Activated CD8-positive, alpha-beta memory T cell treated with anti-CD3 and anti-CD28 coated beads for 48 hours (primary cell): Measurements from ENCODE around the gene FOXP1.

Experiments used
- DNase-seq, 3 experiments: peaks; one replicate each; pipeline ENCODE4 v3.0.0-alpha.2; 2020; ENCODE audit warnings: low read depth in 2 of 3, low spot score in 2 of 3

Gene FOXP1

DNA sequence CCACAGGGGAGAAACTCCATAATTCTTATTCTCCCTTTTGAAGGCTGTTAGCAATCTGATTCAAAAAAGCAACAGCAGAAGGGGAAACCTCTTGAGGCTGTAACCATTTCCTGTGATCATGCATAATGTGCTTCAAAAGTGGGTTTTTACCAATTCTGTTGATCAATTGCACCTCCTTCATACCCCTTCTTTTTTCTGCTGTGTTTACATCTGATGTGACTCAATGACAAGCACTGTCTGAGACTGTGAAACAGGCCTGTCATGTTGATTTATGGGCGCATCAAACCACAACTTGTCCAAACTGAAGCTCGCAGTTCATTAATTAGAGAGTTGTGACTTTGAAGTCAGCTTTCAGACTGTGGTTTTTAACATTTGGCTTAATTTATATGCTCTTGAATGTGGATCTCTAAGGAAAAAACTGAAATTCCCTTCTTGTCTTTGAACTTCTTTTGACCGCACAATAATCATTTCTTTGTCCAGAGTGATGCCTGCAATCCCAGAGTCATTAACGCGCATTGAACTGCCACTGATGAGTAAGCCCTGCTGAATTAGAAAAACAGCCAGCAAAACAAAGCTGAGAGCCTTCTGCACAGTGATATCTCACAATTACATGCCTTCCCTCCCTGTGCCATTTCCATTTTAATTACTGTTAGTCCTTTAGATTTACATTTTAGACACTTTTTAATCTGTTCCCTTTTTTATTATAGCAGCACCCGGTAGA lies 532.8 kb downstream of the FOXP1 start:
- no peak for DNase-seq

DNA sequence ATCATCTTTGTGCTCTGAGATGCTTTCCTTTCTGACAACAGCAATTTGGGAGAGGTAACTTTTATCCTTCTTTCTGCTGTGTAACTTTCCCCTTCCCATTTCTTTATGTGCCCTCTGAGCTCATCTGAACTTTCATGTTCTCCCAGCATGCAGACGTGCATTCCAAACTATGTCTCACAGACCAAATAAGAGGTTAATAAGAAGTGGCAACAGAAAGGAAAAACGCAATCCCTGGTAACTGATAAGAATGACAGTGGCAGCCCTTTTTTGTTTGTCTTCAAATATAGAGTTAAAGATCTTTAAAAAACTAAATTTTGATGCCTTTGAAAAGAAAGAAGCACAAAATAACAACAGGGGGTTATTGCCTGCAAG lies 533.4 kb downstream of the FOXP1 start:
- DNase-seq: no peak

DNA sequence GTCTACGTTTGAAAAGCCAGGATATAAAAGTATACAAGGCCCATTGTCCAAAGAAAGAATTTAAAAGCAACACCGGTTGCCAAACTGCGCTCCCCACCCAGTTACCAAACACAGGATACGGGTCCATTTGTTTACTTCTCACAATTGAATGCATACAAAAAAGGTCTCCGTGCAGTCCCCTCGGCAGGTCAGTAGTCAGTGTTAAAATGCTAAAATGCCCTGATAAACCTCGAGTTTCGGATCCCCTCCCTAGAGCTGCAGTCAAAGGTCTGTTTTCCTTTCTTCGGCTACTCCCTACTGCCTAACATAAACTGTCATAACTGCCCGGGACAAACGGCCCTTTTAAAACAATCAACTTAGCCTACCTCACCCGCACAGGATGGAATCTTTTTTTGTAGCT lies 534.6 kb downstream of the FOXP1 start:
- no peak for DNase-seq

GRCh38 chr3:71047616-71048531 lies 535.7 kb downstream of the FOXP1 start:
- DNase-seq: no peak

- DNase-seq: no peak
These were observed 536.7 kb downstream of the FOXP1 start for GRCh38 chr3:71046791-71047190.

GRCh38 chr3:71045917-71046282 lies 537.6 kb downstream of the FOXP1 start:
- no peak for DNase-seq

- DNase-seq: no peak
These were observed 538.2 kb downstream of the FOXP1 start for GRCh38 chr3:71045212-71045916.

- no peak for DNase-seq
These were observed 540.8 kb downstream of the FOXP1 start for GRCh38 chr3:71042759-71043158.

GRCh38 chr3:71041371-71041770 lies 542.2 kb downstream of the FOXP1 start:
- DNase-seq: no peak

- DNase-seq: no peak
These were observed 544.2 kb downstream of the FOXP1 start for GRCh38 chr3:71039332-71039731.

GRCh38 chr3:71037775-71038174 lies 545.8 kb downstream of the FOXP1 start:
- DNase-seq: no peak

DNA sequence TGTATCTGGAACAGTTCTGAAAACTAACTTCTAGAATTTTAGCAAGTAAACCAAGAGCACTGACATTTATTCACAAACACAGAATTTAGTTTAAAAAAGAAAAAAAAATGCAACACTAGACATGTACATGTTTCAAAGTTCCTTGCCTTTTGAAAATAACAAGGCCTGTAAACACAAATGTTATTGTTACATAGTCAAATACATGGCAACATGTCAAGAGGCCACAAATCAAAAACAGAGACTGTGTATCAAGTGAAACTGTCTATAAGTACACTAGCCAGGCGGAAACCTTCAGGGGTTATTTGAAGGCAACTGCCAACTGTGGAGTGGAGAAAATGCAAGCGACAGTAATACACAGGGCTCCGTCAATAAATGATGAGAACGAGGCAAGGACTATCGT lies 547.6 kb downstream of the FOXP1 start:
- DNase-seq: no peak

DNA sequence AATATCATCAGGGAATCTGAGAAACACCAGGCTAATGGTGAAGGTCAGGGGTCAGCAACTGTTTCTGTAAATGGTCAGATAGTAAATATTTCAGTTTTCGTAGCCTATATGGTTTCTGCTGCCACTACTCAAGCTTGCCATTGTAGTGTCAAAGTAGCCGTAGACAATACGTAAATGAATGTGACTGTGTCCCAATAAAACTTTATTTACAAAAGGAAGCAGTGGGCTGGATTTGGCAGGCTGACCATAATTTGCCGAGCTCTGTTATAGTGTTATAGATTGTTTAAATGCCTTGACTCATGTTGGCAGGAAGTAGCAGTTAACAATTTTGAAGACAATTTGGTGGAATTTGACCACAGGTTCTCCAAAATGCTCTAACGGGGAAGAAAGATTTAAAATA lies 548.2 kb downstream of the FOXP1 start:
- no peak for DNase-seq

DNA sequence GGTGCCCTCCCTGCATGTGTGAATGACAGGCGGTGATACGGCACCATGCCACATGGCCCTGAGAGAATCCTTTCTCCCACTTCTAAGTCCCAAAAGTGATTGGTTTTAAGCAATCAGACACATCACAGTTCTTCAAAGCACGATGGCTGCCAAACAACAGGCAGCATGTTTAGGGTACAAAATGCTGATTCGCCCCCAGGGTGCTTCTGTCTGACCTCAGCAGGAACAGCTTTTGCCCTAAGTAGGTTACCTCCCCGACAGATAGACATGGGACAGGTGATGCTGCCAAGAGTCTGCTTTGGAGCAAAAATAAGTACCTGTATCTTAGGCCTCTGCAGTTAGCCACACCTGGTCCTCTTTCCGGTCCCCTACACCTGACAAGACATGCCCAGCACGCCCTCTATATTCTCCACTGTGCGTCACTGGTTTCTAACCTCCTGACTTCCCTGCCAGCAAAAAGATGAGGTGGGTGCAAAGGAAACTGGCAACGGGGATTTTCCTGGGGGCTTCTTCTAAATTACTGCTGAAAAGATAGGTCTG lies 549.8 kb downstream of the FOXP1 start:
- no peak for DNase-seq

- DNase-seq: no peak
These were observed 551.5 kb downstream of the FOXP1 start for GRCh38 chr3:71031914-71032521.

- DNase-seq: no peak
These were observed 552.3 kb downstream of the FOXP1 start for GRCh38 chr3:71031181-71031580.

- DNase-seq: no peak
These were observed 552.8 kb downstream of the FOXP1 start for GRCh38 chr3:71030748-71031147.

DNA sequence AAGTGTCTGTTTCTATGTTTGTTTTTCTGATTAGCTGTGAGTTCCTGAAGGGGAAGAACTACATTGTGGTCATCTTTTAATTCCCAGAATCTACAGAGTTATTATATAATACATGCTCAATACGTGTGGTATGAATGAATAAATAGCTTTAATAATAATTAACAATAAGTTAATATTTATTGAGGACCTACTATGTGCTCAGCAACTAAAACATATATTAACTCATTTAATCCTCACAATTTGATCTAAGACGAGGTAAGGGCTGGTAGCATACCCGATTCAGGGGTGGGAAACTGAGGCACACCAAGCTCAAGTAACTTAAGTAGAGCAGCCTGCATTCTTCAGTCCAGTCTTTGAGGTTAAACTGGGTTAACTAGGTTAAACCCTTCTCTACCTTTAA lies 553.8 kb downstream of the FOXP1 start:
- no peak for DNase-seq

- DNase-seq: no peak
These were observed 554.7 kb downstream of the FOXP1 start for GRCh38 chr3:71028802-71029201.

GRCh38 chr3:71028184-71028583 lies 555.3 kb downstream of the FOXP1 start:
- DNase-seq: no peak
